GM19463 (cell line): Measurements from ENCODE around the gene ASB18.
"Not testable (repeated sequence)": the region's sequence is repeated elsewhere in the genome, so short reads cannot be mapped to it uniquely, and the experiment has no call there.

Experiments
- ATAC-seq: cut with Tn5 transposase; IDR thresholded peaks from one replicate; pipeline ENCODE4 v1.9.1; 2021; ENCODE audit warnings: mild to moderate bottlenecking, moderate library complexity; ENCODE audit not compliant: unreplicated experiment

Gene ASB18, protein sequence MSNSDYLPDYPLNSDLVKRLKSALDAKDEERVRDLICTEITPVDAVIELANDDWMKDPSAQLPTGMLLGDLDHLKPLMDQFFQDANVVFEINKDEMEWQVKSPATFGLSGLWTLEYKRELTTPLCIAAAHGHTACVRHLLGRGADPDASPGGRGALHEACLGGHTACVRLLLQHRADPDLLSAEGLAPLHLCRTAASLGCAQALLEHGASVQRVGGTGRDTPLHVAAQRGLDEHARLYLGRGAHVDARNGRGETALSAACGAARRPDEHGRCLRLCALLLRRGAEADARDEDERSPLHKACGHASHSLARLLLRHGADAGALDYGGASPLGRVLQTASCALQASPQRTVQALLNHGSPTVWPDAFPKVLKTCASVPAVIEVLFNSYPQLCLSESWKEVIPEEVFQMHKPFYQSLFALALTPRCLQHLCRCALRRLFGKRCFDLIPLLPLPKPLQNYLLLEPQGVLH

DNA sequence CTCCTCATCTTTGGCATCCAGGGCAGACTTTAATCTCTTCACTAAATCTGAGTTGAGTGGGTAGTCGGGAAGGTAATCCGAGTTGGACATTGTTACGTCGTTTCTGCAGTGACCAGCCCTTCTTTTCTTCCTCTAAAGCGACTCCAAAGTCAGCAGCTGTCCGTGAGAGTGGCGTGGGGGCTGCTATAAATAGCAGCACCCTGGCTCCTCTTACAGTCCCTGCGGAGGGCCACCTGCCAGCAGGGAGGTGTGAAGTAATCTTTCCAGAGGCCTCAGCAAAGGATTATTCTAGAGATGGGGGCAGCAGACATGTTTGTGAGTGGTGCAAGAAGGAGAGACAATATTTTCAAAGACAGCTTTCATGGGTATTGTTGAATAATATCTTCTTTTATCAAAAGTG is at the start of gene ASB18:
Gene ASB18, minus strand, starts transcription at position 151 of the 400 bp plus-strand sequence. Its CDS starts 61 bp downstream, at position 90.
- no peak for ATAC-seq

DNA sequence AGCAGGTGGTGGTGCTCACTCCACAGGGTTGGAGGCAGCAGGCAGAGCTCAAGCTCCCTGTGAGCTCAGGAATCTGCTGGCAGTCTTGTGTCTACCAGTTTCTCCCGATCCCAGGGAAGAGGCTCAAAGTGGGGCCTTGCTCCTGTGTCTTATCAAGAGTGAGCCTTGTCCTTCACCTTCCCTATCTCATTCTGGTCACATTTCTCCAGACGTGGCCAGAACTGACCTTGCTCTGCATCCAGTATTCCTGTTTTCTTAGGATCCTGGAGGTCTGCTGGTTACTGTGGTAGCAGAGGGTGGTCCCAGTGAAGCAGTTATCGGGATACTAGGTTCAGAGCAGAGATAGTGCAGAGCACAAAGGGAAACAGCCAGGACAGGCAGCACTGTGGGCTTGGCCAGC is 47.1 kb upstream of the ASB18 start:
- no peak for ATAC-seq

DNA sequence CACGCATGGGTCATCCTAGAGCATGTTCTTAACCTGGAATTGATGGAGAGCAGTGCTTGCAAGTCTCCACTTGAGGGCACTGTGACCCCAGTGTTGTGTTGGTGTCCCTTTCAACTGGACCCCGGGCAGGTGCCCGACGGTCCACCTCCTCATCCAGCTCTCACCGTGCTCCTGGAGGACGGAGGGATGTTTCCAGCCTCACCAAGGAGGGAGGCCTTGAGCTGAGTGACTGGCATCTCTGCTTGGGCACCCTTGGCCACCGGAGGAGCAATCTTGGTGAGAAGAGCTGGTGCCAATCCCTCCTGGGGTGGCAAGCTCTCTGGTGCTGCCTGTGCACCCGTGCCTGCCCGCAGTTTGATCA is 45.4 kb upstream of the ASB18 start:
- ATAC-seq: no peak

DNA sequence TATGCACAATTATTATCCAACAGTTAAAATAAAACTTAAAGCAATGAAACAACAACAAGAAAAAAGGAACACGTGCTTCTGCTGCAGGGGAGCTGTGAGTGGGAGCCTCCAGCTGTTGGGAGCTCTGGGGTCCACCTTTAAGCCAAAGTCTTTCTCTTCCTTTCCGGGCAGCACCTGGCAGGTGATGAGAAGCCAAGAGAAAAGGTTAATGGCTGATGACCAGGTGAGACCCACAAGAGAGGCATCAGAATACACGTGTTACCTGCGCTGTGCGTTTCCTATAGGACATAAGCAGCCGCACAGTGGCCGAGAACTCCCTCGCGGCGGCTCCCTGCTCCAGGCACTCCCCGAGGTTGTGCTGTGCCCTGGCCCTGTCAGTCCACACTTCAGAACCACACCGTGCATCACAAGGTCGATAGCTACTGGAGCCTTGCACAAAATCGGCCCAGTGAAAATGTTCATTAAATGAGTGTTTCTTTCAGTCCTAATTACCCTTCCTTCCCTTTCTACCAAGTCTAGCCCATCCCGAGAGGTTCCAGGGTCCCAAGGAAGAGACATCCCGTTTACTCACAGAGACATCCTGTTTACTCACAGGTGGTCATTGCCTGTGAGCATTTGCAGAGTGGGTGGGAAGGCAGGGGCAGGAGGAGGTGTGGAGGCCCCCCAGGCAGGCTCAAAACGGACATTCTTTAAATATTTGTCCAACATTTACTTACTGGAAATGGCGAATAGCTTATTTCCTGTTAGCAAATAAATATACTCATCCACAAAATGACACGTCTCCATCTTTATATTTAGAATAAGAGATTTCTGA is 44.9 kb upstream of the ASB18 start:
- no peak for ATAC-seq

DNA sequence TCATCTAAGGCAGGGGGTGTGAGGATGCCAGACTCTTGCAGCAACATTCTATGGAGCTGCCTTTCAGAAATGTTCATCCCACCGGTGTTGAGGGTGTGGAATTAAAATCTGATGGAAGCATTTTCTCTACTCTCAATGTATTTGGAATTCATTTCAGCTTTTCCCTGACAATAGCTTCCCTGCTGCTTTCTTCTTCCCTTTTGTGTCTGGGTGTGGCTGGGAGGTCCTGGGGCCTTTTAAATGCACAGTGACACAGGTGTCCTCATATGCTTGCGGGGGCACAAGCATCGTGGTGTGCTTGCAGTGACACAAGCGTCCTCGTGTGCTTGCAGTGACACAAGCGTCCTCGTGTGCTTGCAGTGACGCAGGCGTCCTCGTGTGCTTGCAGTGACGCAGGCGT is 43.4 kb upstream of the ASB18 start:
- ATAC-seq: no peak

DNA sequence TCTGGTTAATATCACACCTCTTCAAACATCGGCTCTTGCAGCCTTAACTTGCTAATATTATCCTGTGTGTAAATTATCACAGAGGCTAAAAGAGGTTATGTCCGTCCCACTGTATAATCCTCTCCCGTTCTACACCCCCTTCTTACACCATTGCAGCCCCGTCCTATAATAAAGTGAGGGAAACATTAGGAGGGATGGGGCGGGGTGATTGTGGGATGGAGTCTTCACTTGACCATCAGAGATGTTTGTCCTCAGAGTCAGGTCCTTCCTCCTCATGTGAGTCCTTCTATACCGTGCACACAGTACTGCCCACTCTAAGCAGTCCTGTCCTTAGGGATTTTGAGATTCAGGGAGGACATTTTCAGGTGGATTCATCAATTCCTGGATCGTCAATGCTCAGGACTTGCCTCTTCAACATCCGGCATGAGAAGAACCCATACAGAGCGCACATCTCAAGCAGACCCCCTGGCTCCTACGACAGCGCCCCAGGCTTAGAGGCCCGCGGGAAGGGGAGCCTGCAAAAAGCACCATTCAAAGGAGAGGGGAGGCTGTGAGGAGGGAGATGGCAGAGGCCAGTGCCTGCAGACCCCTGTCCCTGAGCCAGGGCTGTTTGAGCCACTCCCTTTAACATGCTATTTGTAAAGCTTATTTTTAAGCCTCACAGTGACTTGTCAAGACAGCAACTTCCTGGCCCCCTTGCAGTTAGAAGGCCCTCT is 42.8 kb upstream of the ASB18 start:
- no peak for ATAC-seq

DNA sequence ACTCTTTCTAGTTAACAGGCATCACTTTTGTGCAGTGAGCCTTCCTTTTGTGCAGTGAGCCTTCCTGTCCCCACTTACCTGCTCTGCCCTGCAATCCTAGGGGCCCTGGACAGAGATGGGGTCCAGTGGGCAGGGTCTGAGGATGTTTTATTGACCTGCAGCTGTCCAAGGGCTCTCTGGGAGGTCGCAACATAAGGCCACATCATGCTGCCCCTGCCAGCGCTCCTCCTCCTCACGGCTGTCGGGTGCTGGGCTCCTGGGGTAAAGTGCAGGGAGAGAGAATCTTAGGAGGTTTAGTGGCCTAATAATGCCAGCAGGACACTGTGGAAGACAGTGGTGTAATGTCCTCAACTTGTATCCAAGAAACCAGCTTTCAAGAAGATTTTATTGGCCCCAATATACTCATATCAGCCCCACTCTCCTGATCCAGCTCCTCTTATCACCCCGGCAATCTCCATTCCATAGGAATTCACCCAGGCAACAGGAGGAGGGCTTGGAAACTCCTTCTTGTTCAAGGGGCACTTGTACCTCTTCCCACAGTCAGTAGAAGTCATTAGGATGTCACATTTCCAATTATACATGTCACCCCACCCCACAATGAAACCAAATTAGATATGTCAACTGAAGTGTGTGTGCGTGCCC is 41.9 kb upstream of the ASB18 start:
- no peak for ATAC-seq

DNA sequence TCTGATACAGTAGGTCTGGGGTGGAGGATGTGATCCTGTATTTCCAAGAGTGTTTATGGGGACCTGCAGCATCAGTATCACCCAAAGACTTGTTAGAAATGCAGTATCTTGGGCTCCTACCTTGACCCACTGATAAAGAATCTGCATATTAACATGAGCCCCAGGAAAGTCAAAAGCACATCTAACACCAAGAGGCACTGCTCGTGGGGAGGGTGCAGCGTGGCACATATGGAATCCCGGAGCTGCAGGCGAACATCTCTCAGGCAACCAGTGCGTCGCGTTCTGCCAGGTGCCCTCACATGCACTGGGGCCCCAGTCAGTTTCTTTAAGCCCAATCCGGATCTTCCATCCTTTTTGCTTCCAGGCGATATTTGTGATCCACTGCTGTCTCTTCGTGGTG is 41.3 kb upstream of the ASB18 start:
- ATAC-seq: no peak

DNA sequence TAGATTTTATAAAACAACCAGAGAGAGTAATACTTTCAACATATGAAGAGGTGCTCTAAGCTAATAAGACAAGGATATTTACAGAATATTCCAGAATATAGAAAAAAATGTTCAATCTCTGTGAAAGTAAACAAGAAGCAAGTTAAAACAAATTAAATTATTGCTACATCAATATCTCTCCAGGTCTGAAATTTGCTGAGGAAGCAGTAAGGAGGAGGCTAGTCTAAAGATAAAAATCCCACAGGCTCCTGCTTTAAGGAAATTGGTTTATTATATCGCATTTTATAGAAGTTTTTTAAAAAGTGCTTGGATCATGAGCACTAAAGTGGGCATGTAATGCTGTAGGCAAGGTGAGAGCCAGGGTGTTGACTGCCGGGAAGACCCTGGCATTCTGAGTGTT is 39.7 kb upstream of the ASB18 start:
- no peak for ATAC-seq

DNA sequence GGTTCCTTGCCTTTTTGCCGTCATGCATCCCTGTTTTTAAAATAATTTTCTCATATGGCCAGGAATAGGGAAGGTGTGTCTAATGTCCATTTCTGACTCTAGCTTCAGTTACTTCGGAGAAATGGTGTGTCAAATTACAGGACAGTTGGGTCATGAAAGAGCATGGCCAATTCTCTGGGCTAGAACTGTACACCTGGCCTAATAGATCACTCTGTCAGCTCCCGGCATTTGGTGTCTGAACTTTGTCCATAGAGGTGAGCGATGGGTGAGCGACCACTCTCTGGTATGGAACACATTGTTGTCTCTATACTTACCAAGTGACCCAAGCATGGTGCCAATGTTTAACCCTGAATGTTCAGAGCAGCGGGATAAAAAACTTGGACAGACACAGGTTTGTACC is 38.3 kb upstream of the ASB18 start:
- ATAC-seq: no peak

DNA sequence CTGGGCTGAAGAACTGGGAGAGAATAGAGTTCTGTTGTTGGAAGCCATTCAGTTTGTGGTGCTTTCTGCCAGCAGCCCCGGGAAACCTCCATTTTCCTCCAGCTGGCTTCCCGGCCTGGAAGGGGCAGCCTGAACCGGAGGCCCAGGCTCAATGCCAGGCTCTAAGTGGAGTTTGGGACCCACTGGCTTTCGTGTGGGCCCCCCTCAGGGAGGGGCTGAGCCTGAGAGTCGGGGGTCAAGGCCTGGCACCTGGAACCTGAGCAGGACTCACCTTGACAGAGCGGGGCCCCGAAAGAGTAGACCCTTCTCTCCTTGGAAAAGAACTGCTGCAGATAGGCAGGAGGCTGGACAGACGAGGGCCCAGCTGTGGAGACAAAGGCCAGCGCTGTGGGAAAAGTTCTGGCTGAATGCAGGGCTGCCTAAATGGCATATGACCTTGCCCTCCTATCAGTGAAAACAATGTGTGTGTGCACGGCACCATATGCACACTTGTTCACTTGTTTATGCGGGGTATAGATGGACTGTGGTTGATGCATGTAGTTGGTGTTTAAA is 34.8 kb upstream of the ASB18 start:
- ATAC-seq: no peak

DNA sequence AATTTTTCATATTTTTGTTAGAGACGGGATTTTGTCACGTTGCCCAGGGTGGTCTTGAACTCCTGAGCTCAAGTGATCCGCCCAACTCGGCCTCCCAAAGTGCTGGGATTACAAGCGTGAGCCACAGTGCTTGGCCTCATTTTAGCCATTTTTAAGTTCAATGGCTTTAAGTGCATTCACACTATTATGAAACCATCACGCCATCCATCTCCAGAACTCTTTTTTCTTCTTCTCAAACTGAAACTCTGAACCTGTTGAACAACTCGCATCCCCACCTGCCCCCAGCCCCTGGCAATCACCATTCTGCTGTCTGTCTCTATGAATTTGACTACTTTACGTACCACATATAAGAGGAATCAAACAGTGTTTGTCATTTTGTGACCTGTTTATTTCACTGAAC is 31.3 kb upstream of the ASB18 start:
- ATAC-seq: no peak

DNA sequence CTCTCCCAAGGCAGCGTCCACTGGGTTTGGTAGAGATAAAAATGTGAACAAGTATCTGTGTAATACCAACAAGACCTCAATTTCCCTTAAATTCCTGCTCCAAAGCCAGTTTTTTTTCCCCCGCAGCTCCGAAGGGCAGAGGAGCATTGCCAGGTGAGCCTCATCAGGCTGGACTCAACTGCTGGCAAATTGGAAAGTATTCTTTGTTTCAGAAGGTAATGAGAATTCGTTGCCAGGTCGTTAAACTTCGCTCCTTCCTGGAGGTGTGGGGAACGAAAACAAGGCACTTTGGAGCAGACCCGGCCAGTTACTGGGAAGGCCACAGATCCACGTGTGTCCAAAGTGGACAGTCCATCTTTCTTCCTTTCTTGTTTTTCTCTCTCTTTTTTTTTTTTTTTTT is 30.4 kb upstream of the ASB18 start:
- ATAC-seq: no peak

DNA sequence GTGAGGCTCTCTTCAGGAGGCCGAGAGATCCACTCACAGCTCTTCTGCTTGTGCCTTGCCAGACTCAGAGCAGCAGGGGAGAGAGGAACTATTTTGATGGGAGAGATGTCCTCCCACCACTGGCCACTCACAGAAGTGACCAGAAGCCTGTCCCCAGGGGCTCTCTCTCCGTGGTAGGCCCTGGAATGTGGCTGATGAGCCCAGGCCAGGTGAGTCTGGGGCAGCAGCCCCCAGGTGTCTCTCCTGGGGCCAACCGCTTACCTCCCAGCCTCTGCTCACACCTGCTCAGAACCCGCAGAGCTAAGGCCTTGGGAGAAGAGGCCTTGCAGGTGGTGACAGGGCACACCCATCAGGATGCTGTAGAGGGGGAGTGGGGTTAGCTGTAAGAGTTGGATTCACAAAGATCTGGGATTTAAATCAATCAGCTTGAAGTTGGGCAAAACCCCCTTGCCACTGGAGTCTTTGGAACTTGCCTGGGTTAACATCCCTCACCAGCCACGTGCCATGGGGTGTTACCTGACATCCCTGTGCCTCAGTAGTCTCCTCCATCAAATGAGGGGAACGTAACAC is 29.1 kb upstream of the ASB18 start:
- no peak for ATAC-seq

DNA sequence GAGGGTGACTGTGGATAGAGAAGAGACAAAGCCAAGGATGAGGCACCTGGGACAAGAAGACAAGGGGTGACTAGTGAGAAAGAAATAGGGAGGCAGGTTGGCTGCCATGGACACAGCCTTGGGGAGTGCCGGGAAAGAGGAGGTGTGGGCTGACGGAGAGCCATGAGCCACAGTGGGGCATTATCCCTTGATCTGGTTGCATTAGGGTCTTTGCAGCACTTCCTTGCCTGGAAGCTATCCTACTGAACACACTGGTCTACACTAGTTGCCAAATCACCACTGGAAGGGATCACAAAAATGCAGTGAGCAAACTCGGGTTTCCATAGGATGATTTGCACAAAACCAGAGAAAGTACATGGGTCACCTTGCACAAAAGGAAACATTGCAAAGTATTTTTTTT is 27.7 kb upstream of the ASB18 start:
- ATAC-seq: no peak

DNA sequence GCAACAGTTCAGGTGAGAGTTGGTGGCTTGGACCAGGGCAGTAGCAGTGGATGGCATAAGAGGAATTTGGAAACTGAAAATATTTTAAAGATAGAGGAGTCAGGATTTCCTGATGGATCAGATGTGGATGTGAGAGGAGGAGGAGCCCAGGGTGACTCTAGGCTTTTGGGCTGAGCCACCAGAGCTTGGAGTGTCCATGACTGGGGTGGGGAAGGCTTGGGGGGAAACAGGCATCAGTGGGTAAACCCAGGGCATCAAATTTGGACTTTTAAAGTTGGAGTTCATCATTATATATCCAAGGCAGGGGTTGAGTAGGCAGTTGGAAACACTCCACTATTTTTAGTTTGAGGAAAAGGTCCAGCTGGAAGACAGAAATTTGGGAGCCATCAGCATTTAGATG is 27.3 kb upstream of the ASB18 start:
- ATAC-seq: no peak

DNA sequence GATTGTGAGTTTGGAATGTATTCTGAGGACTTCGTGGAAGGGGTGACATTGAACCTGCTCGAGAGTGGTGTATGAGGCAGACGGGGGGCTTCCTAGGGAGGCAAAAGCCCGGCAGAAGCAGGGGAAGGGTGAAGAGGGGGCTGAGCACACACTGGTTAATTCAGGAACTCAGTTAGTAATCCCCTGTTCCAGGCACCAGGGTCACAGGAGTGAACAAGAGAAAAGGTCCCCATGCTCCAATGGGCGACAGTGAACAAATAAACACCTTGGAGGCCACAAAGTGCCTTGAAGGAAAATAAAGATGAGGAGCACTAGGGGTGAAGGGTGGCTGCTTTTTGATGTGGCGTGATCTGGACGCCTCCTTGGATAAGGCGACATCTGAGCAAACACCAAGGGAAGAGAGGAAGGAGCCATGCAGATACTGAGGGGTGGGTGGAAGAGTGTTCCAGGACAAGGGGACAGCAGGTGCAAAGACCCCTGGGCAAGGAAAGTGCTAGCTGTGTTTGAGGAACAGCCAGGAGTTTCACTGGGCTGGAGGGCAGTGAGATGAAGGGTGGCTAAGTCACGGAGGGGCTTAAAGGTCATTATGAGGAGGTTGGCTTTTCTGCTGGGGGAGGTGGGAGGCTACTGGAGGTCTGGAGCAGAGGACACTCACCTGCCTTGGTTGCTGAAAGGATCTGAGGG is 26.7 kb upstream of the ASB18 start:
- no peak for ATAC-seq

DNA sequence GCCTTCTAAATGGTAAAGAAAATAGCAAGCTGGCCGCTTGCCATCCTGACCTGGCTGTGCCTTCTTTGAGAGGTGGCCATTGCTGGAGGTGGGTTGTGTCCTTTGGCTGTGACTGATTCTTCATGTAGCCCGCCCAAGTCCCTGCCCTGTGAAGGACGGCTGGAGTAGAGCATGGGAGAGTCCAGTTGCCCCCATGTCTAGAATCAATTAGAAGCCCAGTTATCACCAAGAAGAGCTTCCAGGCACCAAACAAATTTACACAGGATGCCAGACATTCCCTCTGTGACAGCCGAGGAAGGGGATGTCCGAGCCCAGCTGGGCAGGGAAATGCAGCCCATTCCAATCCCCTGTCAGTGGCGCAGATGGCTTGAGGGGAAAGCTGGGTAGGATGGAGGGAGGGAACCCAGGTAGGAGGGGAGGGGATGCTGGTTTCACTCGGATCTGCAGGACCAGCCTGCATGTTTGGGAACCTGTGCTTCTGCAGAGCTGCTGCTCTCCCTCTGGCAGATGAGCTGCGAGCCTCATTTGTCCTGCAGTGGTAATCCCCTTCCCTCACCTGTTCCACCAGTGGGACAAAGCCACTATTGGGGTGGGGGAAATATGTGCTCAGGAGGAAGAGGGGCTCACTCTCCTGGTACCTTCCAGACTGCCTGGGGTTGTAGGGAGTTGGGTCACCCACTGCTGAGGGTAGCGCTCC is 25.7 kb upstream of the ASB18 start:
- no peak for ATAC-seq

DNA sequence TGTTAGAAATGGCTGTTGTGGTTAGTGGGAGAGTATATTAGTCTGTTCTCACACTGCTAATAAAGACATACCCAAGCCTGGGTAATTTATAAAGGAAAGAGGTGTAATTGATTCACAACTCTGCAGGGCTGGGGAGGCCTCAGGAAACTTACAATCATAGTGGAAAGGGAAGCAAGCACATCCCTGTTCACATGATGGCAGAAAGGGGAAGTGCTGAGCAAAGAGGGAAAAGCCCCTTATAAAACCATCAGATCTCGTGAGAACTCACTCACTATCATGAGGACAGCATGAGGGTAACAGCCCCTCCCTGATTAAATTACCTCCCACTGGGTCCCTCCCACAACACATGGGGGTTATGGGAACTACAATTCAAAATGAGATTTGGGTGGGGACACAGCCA is 24.2 kb upstream of the ASB18 start:
- not testable (repeated sequence) for ATAC-seq
